Measurements from ENCODE around the gene LRRC56. TPM values are rescaled to one million over a fixed set of nuclear protein-coding genes. Genes with fewer than 3 reads are reported as not detected.
"Not testable (repeated sequence)": the region's sequence is repeated elsewhere in the genome, so short reads cannot be mapped to it uniquely, and the experiment has no call there.

The LRRC56 gene
- total RNA-seq, 1 donor from 2014 or later = 1.3 TPM

DNA sequence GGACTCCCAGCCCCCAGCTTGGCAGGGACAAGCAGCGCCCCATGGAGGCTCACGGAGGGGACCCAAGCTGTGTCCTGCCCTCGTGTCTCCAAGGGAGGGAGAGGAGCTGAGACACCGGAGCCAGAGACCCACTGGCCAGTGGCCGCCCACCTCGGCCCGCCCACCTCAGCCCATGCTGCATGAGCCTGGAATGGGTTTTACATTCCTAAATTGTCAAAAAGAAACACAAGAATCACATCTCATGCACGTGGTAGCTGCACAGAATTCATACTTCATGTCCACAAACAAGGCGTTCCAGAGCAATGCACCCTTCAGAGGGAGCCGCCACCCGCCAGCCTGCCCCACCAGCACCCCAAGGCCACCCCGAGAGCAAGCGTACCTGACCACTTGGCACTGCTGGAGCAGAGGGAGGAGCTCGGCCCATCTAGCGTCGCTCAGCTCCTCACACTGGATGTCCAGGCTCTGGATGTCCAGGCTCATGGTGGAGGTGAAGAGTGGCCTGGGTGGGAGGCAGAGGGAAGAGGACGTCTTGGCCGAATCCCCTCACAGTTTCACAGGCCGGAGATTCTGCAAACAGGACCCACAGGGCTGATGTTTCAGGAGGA is 35.5 kb upstream of the LRRC56 start:
- no peak for DNase-seq (ENCODE audit: low read depth)

DNA sequence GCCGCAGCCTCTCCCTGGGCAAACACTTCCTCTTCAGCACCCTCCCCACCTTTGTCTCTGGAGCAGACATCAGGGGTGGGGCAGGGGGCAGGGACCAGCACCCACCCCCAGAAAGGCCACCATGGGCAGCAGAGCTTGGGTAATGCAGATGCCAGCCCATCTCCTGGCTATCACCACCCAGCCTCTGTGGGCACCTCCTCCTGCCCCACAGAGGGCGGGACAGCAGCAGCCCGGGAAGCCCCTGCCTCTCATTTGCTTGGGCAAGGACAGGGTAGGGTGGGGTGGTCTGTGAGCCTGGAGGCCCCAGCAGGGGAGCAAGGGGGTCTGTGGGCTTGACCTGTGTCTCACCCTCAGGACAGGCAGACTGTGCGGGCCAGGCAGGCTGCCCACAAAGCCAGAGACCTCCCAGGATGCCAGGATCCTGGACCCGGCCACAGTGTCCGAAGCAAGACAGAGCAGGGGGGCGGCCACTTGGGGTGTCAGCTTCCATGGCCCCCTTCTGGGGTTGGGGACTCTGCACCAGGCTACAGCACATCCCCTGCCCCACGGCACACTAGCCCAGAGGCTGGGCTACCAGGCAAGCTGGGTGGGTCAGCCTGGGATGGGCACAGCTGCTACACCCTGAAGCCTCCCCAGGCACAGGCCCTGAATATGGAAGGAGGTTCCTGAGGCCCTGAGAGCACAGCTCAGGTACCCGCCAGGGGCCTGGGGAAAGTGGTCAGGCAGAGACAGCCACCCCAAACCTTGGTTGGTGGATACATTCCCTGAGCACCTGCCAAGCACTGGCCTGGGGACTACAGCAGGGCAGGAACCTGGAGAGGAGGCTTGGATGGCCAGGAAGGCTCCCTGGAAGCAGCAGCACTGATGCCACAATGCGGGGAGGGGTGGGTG is 34.8 kb upstream of the LRRC56 start:
- no peak for DNase-seq (ENCODE audit: low read depth)

DNA sequence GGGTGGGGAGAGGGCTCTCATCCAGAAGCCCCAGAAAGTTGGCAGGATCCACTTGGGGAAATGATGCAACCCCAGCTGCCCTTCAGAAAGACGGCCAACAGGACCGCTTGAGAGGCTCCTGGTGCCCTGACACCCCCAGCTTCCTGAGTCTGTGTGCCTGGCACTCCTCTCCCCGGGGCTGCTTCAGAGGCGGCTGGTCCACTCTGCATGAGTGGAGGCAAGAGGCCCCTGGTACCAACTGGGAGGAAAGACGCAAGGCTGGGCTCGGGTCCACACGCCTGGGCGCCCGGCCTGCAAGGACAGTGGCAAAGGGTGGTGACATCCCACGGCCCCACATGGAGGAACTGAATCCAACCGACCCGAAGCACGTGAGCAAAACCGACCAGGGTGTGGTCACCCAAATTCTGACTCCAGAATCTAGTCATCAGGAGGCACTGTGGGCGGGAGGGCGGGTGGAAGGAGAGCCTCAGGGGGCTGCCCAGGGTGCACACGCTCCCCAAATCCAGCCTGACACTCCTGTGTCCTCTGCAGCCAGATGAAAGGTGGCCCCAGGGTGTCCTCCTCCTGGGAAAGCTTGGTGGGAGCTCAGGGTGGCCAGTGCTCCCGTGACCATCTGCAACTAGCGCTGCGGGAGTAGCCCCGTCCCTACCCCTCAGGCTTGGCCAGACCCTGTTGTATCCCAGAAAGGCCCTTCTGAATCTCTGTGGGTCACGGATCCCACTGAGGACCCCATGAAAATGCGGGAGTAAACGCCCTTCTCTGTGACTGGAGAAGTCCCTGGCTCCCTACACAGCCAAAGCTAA is 33.9 kb upstream of the LRRC56 start:
- DNase-seq (ENCODE audit: low read depth) = peak; percentile 74

DNA sequence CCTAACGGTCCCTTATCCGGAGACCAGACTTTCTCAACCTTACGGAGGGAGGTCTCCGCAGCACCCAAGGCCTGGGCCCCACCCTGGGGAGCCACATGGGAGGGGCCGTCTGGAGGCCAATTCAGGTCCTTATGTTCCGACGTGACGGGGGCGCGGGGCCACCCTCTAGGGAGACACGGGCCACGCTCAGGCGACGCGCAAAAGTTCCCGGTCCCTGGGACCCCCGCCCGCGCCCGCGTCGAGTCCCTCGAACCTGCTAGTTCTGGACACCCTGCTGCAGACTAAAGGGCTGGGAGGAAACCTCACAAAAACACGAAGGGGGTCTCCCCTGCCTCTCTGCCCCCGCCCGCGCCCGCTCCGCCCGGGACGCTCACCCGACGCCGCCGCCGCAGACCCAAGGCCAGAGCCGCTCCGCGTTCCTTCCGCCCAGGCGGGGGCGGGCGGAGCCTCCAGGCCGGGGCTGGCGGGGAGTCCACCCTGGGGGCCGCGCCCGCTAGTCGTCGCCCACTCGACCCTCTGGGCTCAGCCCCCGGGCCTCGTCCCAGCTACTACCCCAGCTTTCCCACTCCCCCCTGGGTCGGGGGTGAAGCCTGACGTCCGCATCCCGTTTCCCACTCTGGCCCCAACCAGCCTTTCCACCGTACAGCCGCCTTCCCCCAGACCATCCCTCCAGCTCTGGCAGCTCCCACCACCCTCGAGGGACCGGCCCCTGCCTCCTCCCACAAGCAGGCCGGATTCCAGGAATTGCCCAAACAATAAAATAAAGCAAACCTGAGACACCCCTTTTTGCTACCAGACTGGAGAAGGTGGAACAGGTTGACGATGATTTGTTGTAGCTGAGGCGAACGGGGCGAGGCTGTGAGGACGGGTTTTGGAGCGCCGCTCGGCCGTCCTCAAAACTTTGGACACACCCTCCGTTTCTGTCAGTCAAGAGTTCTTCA is 33.0 kb upstream of the LRRC56 start:
- no peak for DNase-seq (ENCODE audit: low read depth)

DNA sequence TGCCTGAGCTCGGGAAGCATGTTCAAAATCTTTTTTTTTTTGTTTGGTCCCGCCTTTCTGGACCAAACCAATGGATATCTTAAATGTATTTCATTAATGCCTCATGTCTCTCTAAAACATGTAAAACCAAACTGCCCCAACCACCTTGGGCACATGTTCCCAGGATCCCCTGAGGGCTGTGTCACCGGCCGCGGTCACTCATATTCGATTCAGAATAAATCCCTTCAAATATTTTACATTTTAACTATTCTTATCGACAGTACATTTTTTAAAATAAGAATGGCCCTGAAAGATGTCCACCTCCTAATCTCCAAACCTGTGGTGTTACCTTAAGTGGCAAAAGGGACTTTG is 32.4 kb upstream of the LRRC56 start:
- no peak for DNase-seq (ENCODE audit: low read depth)

DNA sequence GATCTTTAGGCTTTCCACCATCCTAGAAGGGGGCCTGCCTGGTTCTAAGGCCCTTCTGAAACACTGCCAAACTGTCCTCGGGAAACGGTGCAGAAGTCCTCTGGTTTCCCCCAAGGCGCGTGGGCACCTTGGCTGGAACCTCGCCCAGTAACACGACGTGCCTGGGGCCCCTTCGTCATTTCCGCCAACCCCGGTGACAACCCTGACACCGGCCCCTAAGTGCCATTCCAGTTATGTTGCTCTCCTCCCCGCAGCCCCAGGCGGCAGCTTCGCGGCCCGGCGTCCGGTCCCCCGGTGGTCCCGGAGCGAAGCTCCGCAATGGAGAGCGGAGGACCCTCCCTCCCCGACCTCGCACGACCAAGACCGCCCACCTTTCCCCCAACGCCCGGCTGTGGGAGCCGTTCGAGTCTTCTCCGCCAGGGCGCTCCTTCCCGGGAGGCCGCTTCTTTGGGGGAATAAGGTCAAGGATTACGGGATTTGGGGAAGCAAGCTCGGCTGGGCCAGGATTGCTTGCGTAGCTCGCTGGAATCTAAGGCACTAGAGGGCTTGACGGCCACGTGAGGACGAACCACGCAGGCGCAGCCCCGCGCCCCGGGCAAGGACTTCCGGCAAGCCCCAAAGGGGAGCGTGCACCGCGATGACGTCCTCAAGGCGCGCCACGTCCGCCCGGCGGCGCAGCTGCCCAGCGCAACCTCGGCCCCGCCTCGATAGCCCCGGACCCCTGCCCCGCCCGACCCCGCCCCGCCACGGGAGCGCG is 30.9 kb upstream of the LRRC56 start:
- DNase-seq (ENCODE audit: low read depth) = peak; percentile 97

DNA sequence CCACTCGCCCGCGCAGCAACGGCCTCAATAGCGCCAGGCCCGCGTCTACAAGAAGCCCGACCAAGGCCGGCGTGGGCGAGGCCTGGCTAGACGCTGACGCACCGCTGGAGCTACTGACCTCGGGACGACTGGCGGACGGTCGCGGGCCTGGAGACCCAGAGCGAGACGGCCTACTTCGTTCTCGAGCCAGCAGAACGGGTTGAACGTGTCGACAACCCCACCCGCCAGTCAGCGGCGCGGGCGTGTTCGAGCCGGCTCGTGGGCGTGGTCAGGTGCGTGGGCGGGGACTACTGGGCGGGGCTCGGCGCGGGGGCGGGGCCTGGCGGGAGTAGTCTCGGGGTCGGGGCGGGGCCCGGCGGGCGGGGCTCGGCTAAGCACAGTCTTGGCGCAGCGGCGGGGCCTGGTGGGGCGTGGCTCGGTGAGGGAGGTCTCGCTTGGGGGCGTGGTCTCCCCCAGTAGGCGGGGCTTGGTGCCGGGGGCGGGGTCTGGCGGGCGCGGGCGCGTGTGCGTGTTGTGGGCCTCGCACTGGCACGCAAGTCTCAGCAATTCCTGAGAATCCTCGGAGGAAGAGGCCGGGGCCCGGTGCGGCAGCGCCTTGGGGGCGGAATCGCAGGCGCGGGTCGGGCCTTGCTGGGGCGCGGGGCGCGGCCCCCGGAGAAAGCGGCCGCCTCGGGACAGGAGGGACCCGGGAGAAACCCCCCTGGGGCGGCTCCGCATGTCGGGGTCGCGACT is 30.2 kb upstream of the LRRC56 start, which contains the start of gene RNH1:
TSS of gene RNH1 (minus strand) at position 248 of the 732 bp plus-strand sequence. CDS start 5,080 bp downstream, outside the sequence.
- peak; percentile 94 for DNase-seq (ENCODE audit: low read depth)

DNA sequence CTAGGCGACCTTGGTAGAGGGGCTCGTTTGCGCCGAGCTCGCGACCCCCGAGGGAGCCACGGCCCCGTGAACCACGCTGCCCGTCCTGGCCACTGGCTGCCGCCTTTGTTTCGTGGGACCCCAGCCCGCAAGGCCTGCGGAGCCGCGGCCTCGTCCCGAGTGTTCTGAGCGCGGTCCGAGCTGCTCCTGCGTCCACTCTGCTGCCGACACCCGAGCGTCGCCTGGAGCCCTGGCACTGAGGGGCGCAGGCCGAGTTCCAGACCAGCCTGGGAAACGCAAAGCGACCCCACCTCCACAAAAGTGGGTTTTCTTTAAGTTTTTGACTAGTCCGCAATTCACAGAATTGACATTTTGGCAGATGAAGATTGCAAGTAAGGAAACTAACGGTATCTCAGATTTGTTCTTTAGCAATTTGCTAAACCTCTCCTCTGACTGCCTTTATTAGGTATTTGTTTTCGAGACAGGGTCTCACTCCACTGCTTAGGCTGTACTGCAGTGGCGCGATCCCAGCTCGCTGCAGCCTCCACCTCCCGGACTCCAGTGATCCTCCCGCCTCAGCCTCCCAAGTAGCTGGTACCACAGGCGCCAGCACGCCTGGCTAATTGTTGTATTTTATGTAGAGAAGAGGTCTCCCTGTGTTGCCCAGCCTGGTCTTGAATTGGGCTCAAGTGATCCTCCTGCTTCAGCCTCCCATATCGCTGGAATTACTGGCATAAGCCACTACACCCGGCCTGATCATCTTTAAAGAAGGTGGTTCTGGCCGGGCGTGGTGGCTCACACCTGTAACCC is 29.4 kb upstream of the LRRC56 start:
- no peak for DNase-seq (ENCODE audit: low read depth)

DNA sequence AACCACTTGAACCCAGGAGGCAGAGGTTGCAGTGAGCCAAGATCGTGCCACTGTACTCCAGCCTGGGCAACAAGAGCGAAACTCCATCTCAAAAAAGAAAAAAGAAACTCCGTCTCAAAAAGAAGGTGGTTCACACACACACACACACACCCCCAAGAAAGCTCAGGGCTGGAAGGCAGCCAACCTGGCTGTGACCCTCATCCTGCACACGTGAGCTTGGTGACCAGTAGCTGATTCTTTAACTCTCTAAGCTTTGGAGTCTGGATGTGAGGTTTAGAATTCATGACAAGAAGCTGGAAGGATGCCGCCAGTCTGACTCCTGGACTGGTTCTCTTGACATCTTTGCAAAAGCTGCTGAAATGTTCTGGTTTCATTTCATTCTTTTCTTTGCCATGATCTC is 28.4 kb upstream of the LRRC56 start:
- no peak for DNase-seq (ENCODE audit: low read depth)

DNA sequence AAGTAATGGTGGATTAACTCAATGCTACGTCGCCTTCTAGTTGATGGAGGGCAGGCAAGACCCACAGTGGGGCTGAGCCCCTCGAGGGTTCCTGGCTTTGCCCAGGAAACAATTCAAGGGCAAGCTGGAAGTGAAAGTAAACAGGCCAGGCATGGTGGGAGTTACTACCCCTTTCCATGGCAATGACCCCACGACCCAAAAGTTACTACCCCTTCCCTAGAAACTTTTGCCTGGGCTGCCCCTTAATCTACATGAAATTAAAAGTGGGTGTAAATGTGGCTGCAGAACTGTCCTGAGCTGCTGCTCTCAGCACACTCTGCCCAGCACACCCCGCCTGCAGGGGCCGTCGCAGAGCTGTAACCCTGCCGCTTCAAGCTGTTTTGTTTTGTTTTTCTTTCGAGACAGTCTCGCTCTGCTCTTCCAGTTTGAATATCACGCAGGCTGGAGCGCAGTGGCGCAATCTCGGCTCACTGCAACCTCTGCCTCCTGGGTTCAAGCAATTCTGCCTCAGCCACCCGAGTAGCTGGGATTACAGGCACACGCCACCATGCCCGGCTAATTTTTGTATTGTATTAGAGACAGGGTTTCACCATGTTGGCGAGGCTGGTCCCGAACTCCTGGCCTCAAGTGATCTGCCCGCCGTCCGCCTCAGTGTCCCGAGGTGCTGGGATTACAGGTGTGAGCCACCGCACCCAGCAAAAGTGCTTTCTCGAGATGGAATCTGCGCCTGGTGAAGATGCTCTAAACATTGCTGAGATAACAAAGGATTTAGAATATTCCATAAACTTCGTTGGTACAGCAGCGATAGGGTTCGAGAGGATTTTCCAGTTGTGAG is 24.3 kb upstream of the LRRC56 start:
- no peak for DNase-seq (ENCODE audit: low read depth)

DNA sequence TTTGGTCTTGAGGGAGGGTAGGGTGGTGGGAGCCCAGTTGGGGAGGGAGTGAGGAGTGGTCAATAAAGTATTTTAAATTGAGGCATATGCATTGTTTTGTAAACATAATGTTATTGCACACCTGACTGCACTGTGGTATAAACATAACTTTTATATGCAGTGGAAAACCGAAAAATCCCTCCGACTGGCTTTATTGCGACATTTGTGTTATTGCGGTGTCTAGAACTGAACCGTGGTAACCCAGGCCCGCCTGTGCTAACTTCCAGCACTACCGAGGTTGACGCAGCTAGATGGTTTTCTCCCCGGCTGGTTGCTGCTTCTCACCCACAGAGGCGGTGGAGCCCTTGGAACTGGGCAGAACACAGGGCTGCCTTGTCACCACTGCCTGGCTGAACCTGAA is 22.7 kb upstream of the LRRC56 start:
- no peak for DNase-seq (ENCODE audit: low read depth)

DNA sequence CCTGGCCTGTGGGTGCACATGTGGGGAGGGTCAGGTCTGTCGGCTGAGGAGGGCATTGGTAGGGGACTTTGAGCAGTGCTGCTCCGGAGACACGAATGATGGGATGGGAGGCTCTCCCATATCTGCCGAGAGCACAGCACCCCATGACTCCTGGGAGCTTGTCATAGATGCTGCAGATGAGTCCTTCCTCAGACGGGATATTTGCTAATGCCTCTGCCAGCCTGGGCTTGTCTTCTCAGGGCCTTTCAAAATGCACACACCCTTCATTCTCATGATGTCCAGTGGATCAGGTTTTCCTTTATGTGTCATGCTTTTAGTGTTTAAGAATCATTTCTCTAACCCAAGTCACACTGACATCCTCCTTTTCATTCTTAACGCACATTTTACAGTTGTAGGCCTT is 22.2 kb upstream of the LRRC56 start:
- DNase-seq (ENCODE audit: low read depth) = no peak

DNA sequence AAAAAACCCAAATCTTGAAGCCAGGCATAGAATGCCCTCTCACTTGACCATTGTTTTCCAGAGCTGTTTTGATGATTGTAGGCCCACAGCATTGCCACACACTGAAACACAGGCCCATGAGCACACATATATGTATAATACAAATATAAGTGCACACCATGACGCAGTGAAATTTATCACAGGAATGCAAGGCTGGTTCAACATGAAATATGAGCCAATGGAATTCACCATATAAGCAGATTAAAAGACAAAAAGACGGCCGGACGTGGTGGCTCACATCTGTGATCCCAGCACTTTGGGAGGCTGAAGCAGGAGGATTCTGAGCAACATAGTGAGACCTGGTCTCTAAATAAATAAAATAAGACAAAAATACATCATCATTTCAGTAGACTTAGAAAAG is 20.9 kb upstream of the LRRC56 start:
- DNase-seq (ENCODE audit: low read depth) = no peak

DNA sequence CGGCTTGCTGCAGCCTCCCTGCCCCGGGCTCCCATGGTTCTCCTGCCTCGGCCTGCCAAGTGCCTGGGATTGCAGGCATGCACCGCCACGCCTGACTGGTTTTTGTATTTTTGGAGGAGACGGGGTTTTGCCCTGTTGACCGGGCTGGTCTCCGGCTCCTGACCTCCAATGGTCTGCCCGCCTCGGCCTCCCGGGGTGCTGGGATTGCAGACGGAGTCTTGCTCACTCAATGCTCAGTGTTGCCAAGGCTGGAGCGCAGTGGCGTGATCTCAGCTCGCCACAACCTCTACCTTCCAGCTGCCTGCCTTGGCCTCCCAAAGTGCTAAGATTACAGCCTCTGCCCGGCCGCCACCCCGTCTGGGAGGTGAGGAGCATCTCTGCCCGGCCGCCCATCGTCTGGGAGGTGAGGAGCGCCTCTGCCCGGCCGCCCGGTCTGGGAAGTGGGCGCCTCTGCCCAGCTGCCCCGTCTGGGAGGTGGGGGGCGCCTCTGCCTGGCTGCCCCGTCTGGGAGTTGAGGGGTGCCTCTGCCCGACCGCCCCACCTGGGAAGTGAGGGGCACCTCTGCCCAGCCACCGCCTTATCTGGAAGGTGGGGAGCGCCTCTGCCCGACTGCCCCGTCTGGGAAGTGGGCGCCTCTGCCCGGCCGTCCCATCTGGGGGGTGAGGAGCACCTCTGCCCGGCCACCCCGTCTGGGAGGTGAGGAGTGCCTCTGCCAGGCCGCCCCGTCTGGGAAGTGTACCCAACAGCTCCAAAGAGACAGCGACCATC is 20.2 kb upstream of the LRRC56 start:
- not testable (repeated sequence) for DNase-seq (ENCODE audit: low read depth)

DNA sequence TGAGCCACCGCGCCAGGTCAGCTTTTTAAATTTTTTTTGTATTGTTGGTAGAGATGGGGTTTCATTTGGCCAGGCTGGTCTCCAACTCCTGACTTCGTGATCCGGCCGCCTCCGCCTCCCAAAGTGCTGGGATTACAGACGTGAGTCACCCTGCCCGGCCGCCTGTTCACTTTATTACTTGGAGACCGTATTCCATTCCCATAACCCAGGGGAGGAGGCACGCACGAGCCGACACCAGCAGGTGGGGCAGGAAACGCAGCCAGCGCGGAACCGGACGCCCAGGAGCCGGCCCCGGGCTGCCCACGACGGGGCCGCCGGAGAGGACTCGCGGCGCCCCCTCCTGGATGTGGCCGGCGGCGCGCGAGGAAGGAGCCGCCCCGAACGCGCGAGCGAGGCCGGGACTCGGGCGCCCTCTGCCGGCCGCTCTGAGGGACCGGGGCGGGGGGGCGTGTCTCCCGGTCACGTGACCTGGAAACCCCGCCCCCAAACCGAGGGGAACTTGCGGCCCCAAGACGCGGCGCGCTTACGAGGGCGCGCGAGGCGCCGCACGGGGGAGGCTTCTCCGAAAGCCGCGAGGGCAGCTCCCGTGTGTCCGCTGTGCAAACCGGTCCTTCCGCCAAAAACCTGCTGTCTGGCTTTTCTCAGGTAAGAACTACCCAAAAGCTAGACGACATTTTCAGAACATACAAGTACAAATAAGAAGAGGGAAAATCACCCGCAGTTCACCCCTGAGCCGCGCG is 18.7 kb upstream of the LRRC56 start:
- peak; percentile 98 for DNase-seq (ENCODE audit: low read depth)

All from myocyte (in vitro differentiated cells).